Measurements from ENCODE around the gene ANO4.

DNA sequence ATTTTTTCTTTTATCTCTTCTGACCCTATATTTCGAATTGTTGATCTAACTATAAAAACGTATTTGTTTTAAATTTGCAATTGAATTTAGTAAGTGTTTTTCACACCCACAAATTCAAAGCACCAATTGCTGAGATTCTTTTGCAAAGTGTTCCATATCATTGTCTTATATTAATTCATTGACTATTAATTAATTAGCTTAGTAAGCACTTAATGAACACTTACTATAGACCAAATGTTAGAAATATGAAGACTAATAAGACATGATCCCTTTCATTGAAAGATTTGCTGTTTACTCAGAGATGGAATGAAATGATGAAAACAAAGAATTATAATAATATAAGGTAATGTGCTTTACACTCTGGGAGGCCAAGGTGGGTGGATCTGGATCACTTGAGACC is 14.2 kb downstream of the ANO4 start:
- TF ChIP-seq, protein P1, sequence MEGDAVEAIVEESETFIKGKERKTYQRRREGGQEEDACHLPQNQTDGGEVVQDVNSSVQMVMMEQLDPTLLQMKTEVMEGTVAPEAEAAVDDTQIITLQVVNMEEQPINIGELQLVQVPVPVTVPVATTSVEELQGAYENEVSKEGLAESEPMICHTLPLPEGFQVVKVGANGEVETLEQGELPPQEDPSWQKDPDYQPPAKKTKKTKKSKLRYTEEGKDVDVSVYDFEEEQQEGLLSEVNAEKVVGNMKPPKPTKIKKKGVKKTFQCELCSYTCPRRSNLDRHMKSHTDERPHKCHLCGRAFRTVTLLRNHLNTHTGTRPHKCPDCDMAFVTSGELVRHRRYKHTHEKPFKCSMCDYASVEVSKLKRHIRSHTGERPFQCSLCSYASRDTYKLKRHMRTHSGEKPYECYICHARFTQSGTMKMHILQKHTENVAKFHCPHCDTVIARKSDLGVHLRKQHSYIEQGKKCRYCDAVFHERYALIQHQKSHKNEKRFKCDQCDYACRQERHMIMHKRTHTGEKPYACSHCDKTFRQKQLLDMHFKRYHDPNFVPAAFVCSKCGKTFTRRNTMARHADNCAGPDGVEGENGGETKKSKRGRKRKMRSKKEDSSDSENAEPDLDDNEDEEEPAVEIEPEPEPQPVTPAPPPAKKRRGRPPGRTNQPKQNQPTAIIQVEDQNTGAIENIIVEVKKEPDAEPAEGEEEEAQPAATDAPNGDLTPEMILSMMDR (IDR thresholded peaks at IDR 0.05; ENCODE audit: low read length): no peak
- TF ChIP-seq EZH2 (optimal IDR thresholded peaks at IDR 0.05; ENCODE audit: low read depth, low read length): no peak
